HG03571 (cell line): ENCODE data around the gene RIIAD1.
"Not testable (repeated sequence)": the region's sequence is repeated elsewhere in the genome, so short reads cannot be mapped to it uniquely, and the experiment has no call there.

ENCODE experiments used
- ATAC-seq: cut with Tn5 transposase; IDR thresholded peaks from one replicate; pipeline ENCODE4 v1.9.1; 2021; ENCODE audit not compliant: unreplicated experiment

RIIAD1 gene

DNA sequence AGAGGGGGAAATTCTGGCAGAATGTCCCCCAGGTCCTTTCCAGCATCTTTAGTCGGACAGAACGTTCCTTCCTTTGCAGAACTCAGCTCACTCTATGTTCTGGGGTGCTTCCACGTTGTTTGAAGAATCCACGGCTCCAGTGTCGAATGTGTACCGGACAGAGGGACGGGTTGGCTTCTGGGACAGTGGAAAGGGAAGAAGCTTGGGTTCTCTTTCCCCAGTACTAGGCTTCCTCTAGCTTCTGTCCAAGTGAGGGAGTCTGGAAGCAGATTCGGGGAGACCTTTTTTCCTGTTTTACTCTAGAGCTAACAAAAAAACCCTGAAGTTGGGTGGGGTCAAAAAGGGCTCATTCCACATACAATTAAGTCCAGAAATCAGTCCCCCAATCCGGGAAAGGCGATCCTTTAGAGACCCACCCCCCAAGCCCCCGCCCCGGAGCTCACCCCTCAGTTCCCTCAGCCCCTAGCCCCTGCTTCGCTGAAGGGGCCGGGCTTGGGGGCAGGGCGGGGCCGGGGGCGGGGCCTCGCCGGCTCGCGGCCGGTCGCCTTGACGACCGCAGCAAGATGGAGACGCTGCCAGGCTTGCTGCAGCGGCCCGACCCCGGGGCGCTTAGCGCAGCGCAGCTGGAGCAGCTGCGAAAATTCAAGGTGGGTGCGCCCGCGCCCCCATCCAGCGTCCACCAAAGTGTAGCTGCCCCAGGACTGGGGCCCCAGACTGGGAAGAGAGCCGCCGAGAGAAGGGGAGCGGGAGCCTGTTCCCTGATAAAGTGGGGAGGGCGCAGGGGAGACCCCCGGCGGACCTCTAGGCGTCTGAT is at the start of gene RIIAD1:
TSS of gene RIIAD1 (plus strand) at position 549 of the 814 bp plus-strand sequence. CDS start at position 564, 15 bp downstream.
- ATAC-seq, result no peak

DNA sequence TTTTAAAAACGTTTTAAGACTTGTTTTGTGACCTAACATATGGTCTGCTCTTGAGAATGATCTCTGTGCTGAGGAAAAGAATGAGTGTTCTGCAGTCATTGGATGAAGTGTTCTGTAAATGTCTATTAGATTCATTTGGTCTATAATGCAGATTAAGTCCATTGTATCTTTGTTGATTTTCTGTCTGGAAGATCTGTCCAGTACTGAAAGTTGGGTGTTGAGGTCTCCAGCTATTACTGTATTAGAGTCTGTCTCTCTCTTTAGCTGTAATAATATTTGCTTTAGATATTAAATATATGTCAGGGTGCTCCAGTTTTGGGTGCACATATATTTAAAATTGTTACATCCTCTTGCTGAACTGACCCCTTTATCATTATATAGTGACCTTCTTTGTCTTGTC is 47.9 kb upstream of the RIIAD1 start:
- no peak for ATAC-seq

- no peak for ATAC-seq
These were observed 40.9 kb upstream of the RIIAD1 start for GRCh38 chr1:151680391-151680790.

DNA sequence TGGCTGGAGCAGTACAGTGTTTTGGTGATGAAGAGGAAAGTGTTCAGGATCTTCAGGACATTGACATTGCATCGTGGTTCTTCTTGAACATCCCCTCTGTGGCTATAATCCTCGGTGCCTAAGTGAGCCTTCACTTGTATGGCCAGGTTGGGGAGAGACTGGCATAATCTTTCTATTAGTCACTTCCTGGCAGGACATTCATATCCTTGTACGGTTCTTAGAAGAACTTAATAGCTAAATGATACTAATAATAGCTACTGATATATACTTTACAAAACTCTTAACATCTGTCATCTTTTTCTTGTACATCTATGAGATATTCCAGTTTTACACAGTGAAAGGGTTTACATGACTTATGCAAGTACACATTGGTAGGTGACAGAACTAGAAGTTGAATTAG is 40.5 kb upstream of the RIIAD1 start:
- no peak for ATAC-seq

- no peak for ATAC-seq
These were observed 39.4 kb upstream of the RIIAD1 start for GRCh38 chr1:151681923-151682322.

DNA sequence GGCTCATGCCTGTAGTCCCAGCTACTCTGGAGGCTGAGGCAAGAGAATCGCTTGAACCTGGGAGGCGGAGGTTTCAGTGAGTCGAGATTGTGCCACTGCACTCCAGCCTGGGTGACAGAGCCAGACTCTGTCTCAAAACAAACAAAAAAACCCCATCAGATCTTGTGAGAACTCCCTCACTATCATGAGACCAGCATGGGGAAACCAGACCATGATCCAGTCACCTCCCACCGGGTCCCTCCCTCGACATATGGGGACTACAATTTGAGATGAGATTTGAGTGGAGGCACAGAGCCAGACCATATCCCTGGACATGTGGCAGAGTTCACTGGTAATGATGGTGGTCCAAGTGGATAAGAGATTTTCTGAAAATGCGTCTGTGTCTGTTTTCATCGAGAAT is 38.4 kb upstream of the RIIAD1 start:
- ATAC-seq, result not testable (repeated sequence)

GRCh38 chr1:151684128-151684527 is 37.2 kb upstream of the RIIAD1 start:
- no peak for ATAC-seq

GRCh38 chr1:151686561-151686960 is 34.8 kb upstream of the RIIAD1 start:
- ATAC-seq, result no peak

DNA sequence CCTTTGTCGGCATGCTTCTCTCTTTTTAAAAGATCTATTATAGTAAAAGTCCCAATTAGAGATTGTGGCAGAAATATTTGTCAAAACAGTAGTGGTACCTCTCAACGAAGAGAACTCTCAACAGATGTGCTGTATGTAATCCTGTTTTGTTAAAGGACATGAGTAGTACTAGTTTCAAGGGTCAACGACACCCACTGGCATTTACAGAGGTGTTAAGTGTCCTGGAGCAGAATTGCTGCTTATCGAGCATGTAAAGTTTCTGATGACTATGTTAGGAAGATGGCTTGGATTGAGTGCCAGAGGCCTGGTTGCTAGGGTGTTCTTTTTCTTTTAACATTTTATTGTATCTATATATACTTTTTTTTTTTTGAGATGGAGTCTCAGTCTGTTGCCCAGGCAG is 31.8 kb upstream of the RIIAD1 start:
- no peak for ATAC-seq

DNA sequence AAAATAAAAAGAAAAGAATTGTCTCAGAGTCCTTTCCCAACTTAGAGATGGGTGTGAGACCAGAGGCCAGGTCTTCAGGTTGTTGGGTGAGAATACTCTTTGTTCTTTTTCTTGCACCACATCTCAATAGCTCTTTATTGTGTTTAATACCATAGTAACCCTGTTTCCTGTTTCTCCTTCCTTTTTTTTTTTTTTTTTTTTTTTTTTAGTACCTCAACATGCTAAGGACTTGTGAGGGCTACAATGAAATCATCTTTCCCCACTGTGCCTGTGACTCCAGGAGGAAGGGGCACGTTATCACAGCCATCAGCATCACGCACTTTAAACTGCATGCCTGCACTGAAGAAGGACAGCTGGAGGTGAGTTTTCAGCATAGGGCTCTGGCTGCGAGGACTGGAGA is 29.1 kb upstream of the RIIAD1 start:
- ATAC-seq, result no peak

DNA sequence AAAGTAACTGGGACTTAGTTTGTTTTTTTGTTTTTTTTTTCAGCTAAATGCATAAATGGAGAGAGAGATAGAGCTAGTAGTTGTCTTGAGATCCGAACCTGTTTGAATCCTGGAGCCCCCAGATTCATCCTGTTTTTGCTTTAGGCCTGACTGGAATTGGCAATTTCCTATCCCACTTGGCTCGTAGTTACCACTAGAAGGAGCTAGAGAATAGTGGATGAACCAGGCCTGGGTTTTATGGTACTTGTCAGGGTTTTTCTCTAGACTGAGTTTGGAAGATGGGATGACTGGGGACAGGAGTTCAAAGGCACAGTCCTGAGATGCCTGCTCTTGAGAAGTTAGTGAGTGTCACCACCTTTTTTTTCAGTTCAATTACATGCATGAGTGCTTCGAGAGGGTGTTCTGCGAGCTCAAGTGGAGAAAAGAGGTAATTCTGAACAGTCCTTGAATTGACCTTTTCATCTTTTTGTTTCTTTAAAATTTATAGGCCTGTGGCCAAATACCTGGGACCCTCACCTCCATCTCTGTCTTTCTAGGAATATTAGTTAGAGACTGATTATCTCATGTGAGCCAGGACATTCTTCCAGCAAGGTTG is 28.2 kb upstream of the RIIAD1 start:
- no peak for ATAC-seq

- ATAC-seq, result no peak
These were observed 19.8 kb upstream of the RIIAD1 start for GRCh38 chr1:151701515-151701914.

DNA sequence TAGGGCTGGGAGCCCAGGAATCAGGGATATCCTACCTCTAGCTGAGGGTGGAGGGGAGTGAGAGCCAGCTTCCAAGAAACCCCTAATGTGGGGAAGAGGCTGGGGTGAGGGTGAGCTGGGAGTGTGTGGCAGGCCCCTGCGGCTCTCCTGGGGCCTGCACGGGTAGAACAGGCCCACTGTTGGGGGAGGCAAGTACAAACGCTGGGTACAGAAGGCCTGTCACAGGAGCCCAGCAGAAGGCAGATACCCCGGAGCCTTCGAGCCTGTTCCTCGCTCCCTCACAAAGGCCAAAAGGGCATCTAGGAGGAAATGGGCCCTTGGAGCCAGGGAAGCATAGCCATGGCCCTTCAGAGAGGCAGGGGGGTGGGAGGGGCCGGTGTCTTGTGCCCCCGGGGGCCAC is 18.4 kb upstream of the RIIAD1 start:
- ATAC-seq, result no peak

- no peak for ATAC-seq
These were observed 17.5 kb upstream of the RIIAD1 start for GRCh38 chr1:151703813-151704212.

- no peak for ATAC-seq
These were observed 17.1 kb upstream of the RIIAD1 start for GRCh38 chr1:151704246-151704645.

DNA sequence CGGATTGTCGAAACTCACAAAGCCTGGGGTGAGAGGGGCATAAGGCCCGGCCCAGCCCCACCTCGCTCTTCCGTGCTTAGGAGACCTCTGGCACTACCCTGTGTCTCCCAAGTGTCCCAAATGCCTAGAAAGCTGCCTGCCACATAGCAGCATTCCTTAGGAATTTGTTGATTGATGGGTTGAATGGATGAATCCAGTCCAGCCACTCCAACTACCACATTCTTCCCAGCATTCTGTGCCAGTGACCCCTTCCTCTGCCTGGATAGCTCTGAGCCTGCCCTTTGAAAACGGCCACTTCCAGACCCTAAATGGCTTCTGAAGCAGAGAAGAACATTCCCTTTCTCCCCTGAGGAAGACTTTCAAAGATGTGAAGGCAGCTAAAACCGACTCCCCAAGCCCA is 16.2 kb upstream of the RIIAD1 start:
- no peak for ATAC-seq

GRCh38 chr1:151705753-151706463 is 15.4 kb upstream of the RIIAD1 start:
- ATAC-seq, result no peak

- ATAC-seq, result no peak
These were observed 14.6 kb upstream of the RIIAD1 start for GRCh38 chr1:151706464-151707415.

GRCh38 chr1:151707541-151708065 is 13.7 kb upstream of the RIIAD1 start:
- ATAC-seq, result no peak

GRCh38 chr1:151708891-151709290 is 12.4 kb upstream of the RIIAD1 start:
- ATAC-seq, result no peak
